AG10803 (cell line): Measurements from ENCODE around the gene DPYSL5.

Experiments
- DNase-seq: peaks from one replicate; pipeline ENCODE4 v3.0.0; 2010; ENCODE audit warnings: low read depth
- H3K4me3 ChIP-seq: 2 replicates; pipeline ENCODE4 v1.5.1; 2011; ENCODE audit warnings: mild to moderate bottlenecking, low read length, control low read depth
- CTCF ChIP-seq: conservative IDR thresholded peaks from 2 replicates; pipeline ENCODE4 v1.5.1; 2011; ENCODE audit warnings: mild to moderate bottlenecking, low read length, control low read depth, inconsistent platforms

DPYSL5 gene

GRCh38 chr2:26968001-26968400 is 120.1 kb downstream of the DPYSL5 start:
- DNase-seq, result no peak
- no peak overlapping the region for H3K4me3 ChIP-seq
- TF ChIP-seq CTCF, result no peak

- TF ChIP-seq CTCF, result no peak
- no peak for DNase-seq
- no peak overlapping the region for H3K4me3 ChIP-seq
These were observed 121.3 kb downstream of the DPYSL5 start for GRCh38 chr2:26969077-26969844.

GRCh38 chr2:26970244-26970927 is 122.5 kb downstream of the DPYSL5 start, which contains the start of gene MAPRE3:
MAPRE3 (plus strand) TSS chr2:26970637; CDS start chr2:27022219, 51,582 bp downstream.
- peak within 1 kb of the TSS; percentile 86 for H3K4me3 ChIP-seq
- peak; percentile 49 for DNase-seq
- no peak for TF ChIP-seq CTCF

GRCh38 chr2:26970928-26971627 is 123.1 kb downstream of the DPYSL5 start:
- DNase-seq, result peak; percentile 40
- peak overlapping the region; percentile 86 for H3K4me3 ChIP-seq
- no peak for TF ChIP-seq CTCF

- no peak for TF ChIP-seq CTCF
- no peak for DNase-seq
- H3K4me3 ChIP-seq, result peak overlapping the region; percentile 86
These were observed 124.2 kb downstream of the DPYSL5 start for GRCh38 chr2:26971911-26972786.

GRCh38 chr2:26974352-26974751 is 126.4 kb downstream of the DPYSL5 start:
- no peak overlapping the region for H3K4me3 ChIP-seq
- DNase-seq, result no peak
- no peak for TF ChIP-seq CTCF
